BJ (cell line): ENCODE data around the gene PKD1. TPM values are rescaled to one million over a fixed set of nuclear protein-coding genes. Genes with fewer than 3 reads are reported as not detected.

ENCODE experiments used
- CTCF ChIA-PET: fragments of 350-600 bp; formaldehyde crosslinking; extraction: SDS; loops from one replicate; lab custom pipeline; 2021; ENCODE audit warnings: antibody characterized with exemption, inconsistent platforms; lab: Yijun Ruan, JAX
- POLR2A ChIA-PET: fragments of 300-600 bp; sonication (Branson Sonifier 250); formaldehyde crosslinking; extraction: SDS; loops from one replicate; lab custom pipeline; 2021; ENCODE audit warnings: antibody characterized with exemption; lab: Charles Lee
- DNase-seq: peaks from one replicate; pipeline ENCODE4 v3.0.0-alpha.2; 2011; ENCODE audit warnings: low read depth
- H3K27me3 ChIP-seq: 2 replicates; pipeline ENCODE4 v1.6.0; 2011; ENCODE audit warnings: low read length; ENCODE audit not compliant: control insufficient read depth, insufficient read depth
- H3K36me3 ChIP-seq: 2 replicates; pipeline ENCODE4 v1.5.1; 2011; ENCODE audit warnings: low read length; ENCODE audit not compliant: control insufficient read depth, insufficient read depth
- H3K4me3 ChIP-seq: 2 replicates; pipeline ENCODE4 v1.5.1; 2011; ENCODE audit warnings: low read depth, mild to moderate bottlenecking, control low read depth, low read length
- CTCF ChIP-seq: IDR thresholded peaks from 2 replicates; pipeline ENCODE4 v1.5.1; 2011; ENCODE audit warnings: low read depth, mild to moderate bottlenecking, control low read depth, inconsistent platforms, low read length, moderate library complexity; ENCODE audit not compliant: insufficient read depth
- polyA plus RNA-seq: library from polyadenylated mRNA; depleted of rRNA; stranded (reverse); fragments of >200 nt; gene quantifications from 2 replicates; pipeline ENCODE4 v1.2.3, GENCODE V29; 2011

The PKD1 gene
- polyA plus RNA-seq, 1 experiment = 76.1 TPM

- POLR2A ChIA-PET = no interaction called here
- no peak for DNase-seq
- no peaks in the 10 kb centered on the region for H3K27me3 ChIP-seq
- H3K4me3 ChIP-seq = no peak overlapping the region
- no peak for TF ChIP-seq CTCF
- CTCF ChIA-PET = interaction anchor here (1.2 kb wide), 1 partner anchor 50 kb away, joined by 7 read pairs; no protein-coding TSS in a partner anchor
- H3K36me3 ChIP-seq = peaks cover 44% of the 10 kb centered on the region
Observed at GRCh38 chr16:2072926-2073325, 62.8 kb downstream of the PKD1 start.

- CTCF ChIA-PET = interaction anchor here (0.6 to 1.0 kb wide), 3 partner anchors 14 to 123 kb away, joined by 3 read pairs; no protein-coding TSS in a partner anchor
- Histone ChIP-seq H3K36me3 (peaks cover 43% of the 10 kb centered on the region), H3K27me3 (no peaks in the 10 kb centered on the region), H3K4me3 (no peak overlapping the region)
- TF ChIP-seq CTCF = no peak
- no peak for DNase-seq
- POLR2A ChIA-PET = no interaction called here
Observed at GRCh38 chr16:2071454-2072202, 64.1 kb downstream of the PKD1 start.

- DNase-seq = no peak
- TF ChIP-seq CTCF = no peak
- peaks cover 44% of the 10 kb centered on the region for H3K36me3 ChIP-seq
- H3K27me3 ChIP-seq = no peaks in the 10 kb centered on the region
- ChIA-PET CTCF (interaction anchor here (0.6 to 1.4 kb wide), 2 partner anchors 14 to 51 kb away, joined by 3 to 8 read pairs; no protein-coding TSS in a partner anchor), POLR2A (no interaction called here)
- no peak overlapping the region for H3K4me3 ChIP-seq
Observed at GRCh38 chr16:2070576-2071453, 64.9 kb downstream of the PKD1 start.

- ChIA-PET POLR2A (interaction anchor here (0.6 kb wide), 1 partner anchor 44 kb away, joined by 3 read pairs; no protein-coding TSS in a partner anchor), CTCF (interaction anchor here (0.7 to 1.1 kb wide), 2 partner anchors 9 to 16 kb away, joined by 3 read pairs; no protein-coding TSS in a partner anchor)
- Histone ChIP-seq H3K4me3 (no peak overlapping the region), H3K36me3 (peaks cover 39% of the 10 kb centered on the region), H3K27me3 (no peaks in the 10 kb centered on the region)
- no peak for TF ChIP-seq CTCF
- no peak for DNase-seq
Observed at GRCh38 chr16:2066139-2066538, 69.6 kb downstream of the PKD1 start.
